Activated CD8-positive, alpha-beta memory T cell treated with anti-CD3 and anti-CD28 coated beads for 4 hours (primary cell): ENCODE data around the gene HNRNPLL.

Source experiments
- DNase-seq, 2 donors: peaks; one replicate each; pipeline ENCODE4 v3.0.0-alpha.2; 2020; ENCODE audit warnings: low read depth in 2 of 2

The HNRNPLL gene

GRCh38 chr2:38592951-38593350 is 9.8 kb downstream of the HNRNPLL start:
- no peak for DNase-seq

- no peak for DNase-seq
Observed at GRCh38 chr2:38591152-38591551, 11.6 kb downstream of the HNRNPLL start.

- DNase-seq = no peak
Observed at GRCh38 chr2:38590053-38590452, 12.7 kb downstream of the HNRNPLL start.

GRCh38 chr2:38586931-38587330 is 15.8 kb downstream of the HNRNPLL start:
- DNase-seq = no peak

- no peak for DNase-seq
Observed at GRCh38 chr2:38584881-38585280, 17.8 kb downstream of the HNRNPLL start.

- no peak for DNase-seq
Observed at GRCh38 chr2:38583994-38584393, 18.7 kb downstream of the HNRNPLL start.

- DNase-seq = no peak
Observed at GRCh38 chr2:38583524-38583923, 19.2 kb downstream of the HNRNPLL start.

GRCh38 chr2:38581193-38582147 is 21.3 kb downstream of the HNRNPLL start:
- no peak for DNase-seq

GRCh38 chr2:38580115-38580636 is 22.6 kb downstream of the HNRNPLL start:
- no peak for DNase-seq

- no peak for DNase-seq
Observed at GRCh38 chr2:38578832-38579231, 23.9 kb downstream of the HNRNPLL start.

- DNase-seq = no peak
Observed at GRCh38 chr2:38574278-38574677, 28.4 kb downstream of the HNRNPLL start.

- no peak for DNase-seq
Observed at GRCh38 chr2:38572167-38572566, 30.6 kb downstream of the HNRNPLL start.

- DNase-seq = no peak
Observed at GRCh38 chr2:38571193-38571592, 31.5 kb downstream of the HNRNPLL start.

- DNase-seq = no peak
Observed at GRCh38 chr2:38568724-38569436, 33.8 kb downstream of the HNRNPLL start.

GRCh38 chr2:38565333-38565732 is 37.4 kb downstream of the HNRNPLL start:
- no peak for DNase-seq

GRCh38 chr2:38561691-38562090 is 41.0 kb downstream of the HNRNPLL start:
- DNase-seq = no peak

GRCh38 chr2:38560092-38560491 is 42.6 kb downstream of the HNRNPLL start:
- no peak for DNase-seq

- no peak for DNase-seq
Observed at GRCh38 chr2:38557981-38558380, 44.7 kb downstream of the HNRNPLL start.

GRCh38 chr2:38557217-38557616 is 45.5 kb downstream of the HNRNPLL start:
- DNase-seq = no peak

GRCh38 chr2:38556006-38556801 is 46.5 kb downstream of the HNRNPLL start:
- no peak for DNase-seq

- DNase-seq = no peak
Observed at GRCh38 chr2:38554973-38555595, 47.6 kb downstream of the HNRNPLL start.
